Neuron (in vitro differentiated cells): ENCODE results near the gene DYRK1B.

Experiments used
- H2AFZ ChIP-seq: one replicate; pipeline ENCODE4 v1.6.1; 2013; ENCODE audit warnings: low read depth, mild to moderate bottlenecking, inconsistent platforms, low read length, moderate library complexity
- H3K27me3 ChIP-seq: one replicate; pipeline ENCODE4 v1.6.1; 2013; ENCODE audit warnings: low read length; ENCODE audit not compliant: insufficient read depth
- H3K36me3 ChIP-seq: one replicate; pipeline ENCODE4 v1.6.1; 2013; ENCODE audit warnings: low read length; ENCODE audit not compliant: insufficient read depth
- H3K4me1 ChIP-seq: one replicate; pipeline ENCODE4 v1.6.1; 2013; ENCODE audit warnings: low read length; ENCODE audit not compliant: insufficient read depth
- H3K4me3 ChIP-seq: 2 replicates; pipeline ENCODE4 v1.5.1; 2013; ENCODE audit warnings: mild to moderate bottlenecking, low read length, moderate library complexity
- H3K9me3 ChIP-seq: one replicate; pipeline ENCODE4 v1.6.1; 2013; ENCODE audit warnings: low read length

Gene DYRK1B

DNA sequence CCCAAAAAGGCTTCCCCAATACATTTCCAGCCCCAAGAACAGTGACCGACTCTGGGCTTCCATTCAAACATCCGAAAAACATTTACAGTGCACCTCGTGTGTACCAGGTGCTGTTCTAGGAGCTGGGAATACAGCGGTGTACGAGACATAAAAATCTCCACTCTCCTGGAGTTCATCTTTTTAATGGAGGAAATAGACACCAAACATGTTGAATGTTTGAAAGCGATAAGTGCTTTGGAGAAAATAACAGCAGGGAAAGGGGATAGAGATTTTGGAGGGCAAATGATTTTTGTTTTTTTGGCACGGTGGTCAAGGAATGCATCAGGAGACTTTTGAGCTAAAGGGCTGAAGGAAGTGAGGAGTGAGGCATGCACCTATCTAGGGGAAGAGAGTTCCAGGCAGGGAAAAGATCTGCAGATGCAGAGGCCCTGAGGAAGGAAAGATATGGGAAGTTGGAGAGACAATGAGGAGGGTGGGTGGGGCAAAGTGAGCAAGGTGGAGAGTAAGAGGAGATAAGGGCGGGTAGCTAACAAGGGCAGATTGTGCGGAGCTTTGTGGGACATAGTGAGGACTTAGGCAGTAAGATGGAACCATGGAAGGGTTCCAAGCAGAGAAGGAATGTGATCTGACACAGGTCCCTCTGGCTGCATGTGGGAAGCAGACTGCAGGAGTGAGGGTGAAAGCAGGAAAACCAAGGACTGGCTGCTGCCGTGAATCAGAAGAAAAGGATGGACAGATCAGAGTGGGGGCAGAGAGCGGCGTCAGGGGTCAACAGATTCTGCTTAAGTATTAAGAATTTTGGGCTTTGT is 12.9 kb upstream of the DYRK1B start:
- Histone ChIP-seq H3K4me1 (peaks cover 24% of the 10 kb centered on the region), H3K27me3 (no peaks in the 10 kb centered on the region), H2AFZ (peak overlapping the region; percentile 44), H3K36me3 (no peaks in the 10 kb centered on the region), H3K4me3 (peak overlapping the region; percentile 87), H3K9me3 (no peaks in the 10 kb centered on the region)

- H3K27me3 ChIP-seq, result no peaks in the 10 kb centered on the region
- peak within 1 kb of the TSS; percentile 44 for H2AFZ ChIP-seq
- peaks cover 24% of the 10 kb centered on the region for H3K4me1 ChIP-seq
- peak within 1 kb of the TSS; percentile 87 for H3K4me3 ChIP-seq
- H3K9me3 ChIP-seq, result no peaks in the 10 kb centered on the region
- H3K36me3 ChIP-seq, result no peaks in the 10 kb centered on the region
Measured at GRCh38 chr19:39845933-39846677, 12.1 kb upstream of the DYRK1B start, which contains the start of gene FBL. FBL (minus strand) TSS chr19:39846379; CDS start chr19:39846300, 79 bp downstream.

DNA sequence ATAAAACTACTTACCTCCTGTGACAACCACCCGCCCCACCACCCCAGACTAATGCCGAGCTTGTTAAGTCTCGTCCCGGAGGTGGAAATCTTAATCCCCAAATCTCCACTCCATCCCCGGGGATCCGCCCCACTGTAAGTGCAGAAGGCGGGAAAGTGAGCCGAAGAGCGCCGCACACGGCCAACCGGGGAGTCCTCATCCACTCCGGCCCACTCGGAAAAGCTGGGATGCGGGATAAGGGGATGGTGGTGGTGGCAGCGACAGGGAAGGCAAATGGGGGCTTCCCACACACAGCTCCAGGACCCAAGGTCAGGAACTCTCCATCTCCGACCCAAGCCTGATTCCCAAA is 11.6 kb upstream of the DYRK1B start:
- no peaks in the 10 kb centered on the region for H3K36me3 ChIP-seq
- H3K27me3 ChIP-seq, result no peaks in the 10 kb centered on the region
- peaks cover 24% of the 10 kb centered on the region for H3K4me1 ChIP-seq
- peak overlapping the region; percentile 29 for H2AFZ ChIP-seq
- H3K9me3 ChIP-seq, result no peaks in the 10 kb centered on the region
- peak overlapping the region; percentile 87 for H3K4me3 ChIP-seq

DNA sequence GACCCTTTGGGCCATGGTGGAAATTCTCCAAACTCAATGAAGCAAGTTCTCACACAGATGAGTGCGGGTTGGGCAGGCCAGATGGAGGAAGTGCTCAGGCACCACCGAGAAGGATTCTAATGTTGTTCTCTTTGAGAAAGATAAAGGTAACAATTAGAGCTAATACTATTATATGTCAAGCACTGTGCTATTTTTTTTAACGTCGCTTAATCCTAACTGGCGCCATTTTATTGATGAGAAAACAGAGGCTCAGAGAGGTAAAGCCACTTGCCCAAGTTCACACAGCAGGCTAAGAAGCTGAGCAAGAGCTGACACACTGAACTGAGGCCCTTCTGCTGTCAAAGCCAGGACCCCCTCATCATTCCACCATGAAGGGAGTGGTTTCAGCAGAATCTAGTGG is 11.2 kb upstream of the DYRK1B start:
- H3K27me3 ChIP-seq, result no peaks in the 10 kb centered on the region
- no peaks in the 10 kb centered on the region for H3K9me3 ChIP-seq
- H3K4me3 ChIP-seq, result peak overlapping the region; percentile 87
- peaks cover 24% of the 10 kb centered on the region for H3K4me1 ChIP-seq
- H3K36me3 ChIP-seq, result peaks cover 2% of the 10 kb centered on the region
- no peak overlapping the region for H2AFZ ChIP-seq

DNA sequence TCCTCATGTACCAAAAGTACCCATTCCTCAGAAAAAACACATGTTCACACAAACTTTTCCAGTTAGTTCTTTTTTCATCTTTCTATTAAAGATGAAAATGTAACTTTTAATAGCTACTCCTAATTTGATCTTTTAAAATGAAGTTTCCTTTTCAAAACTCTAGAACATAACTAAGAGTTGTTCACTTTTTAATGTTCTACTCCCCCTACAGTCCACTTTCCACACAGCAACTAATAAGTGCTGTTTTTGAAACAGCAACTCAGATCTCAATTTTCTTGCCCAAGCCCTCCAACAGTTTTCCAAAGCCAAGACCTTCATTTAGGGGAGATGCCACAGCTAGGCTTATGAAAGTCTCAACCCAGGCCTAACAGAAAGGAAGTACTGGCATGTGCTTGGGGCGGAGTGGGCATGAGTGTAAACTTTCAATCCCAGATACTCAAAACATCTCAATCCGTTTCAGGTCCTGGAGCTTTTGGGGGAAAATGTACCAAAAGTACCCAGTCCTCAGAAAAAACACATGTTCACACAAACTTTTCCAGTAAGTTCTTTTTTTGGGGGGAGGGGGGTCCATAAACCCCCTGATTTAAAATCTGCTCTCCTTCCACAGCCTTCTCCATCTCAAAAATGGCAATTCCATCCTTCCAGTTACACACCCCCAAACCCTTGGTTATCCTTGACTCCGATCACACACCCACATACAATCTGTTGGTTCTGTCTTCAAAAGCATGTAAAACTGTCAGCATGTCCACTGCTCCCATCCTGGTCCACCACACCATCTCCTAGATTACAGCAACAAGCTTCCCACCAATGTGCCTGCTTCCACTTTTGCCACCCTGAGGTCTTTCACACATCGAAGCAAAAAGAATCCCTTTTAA is 10.2 kb upstream of the DYRK1B start:
- H3K36me3 ChIP-seq, result peaks cover 12% of the 10 kb centered on the region
- H3K4me3 ChIP-seq, result peak overlapping the region; percentile 87
- H3K4me1 ChIP-seq, result peaks cover 24% of the 10 kb centered on the region
- H3K9me3 ChIP-seq, result no peaks in the 10 kb centered on the region
- H2AFZ ChIP-seq, result no peak overlapping the region
- no peaks in the 10 kb centered on the region for H3K27me3 ChIP-seq

- H3K9me3 ChIP-seq, result no peaks in the 10 kb centered on the region
- H2AFZ ChIP-seq, result no peak overlapping the region
- peaks cover 24% of the 10 kb centered on the region for H3K4me1 ChIP-seq
- no peaks in the 10 kb centered on the region for H3K27me3 ChIP-seq
- H3K4me3 ChIP-seq, result no peak overlapping the region
- H3K36me3 ChIP-seq, result peaks cover 21% of the 10 kb centered on the region
Measured at GRCh38 chr19:39842693-39843435, 8.9 kb upstream of the DYRK1B start.

- Histone ChIP-seq H3K36me3 (peaks cover 39% of the 10 kb centered on the region), H3K4me3 (no peak overlapping the region), H3K9me3 (no peaks in the 10 kb centered on the region), H3K4me1 (peaks cover 16% of the 10 kb centered on the region), H3K27me3 (no peaks in the 10 kb centered on the region), H2AFZ (no peak overlapping the region)
Measured at GRCh38 chr19:39841041-39841440, 7.1 kb upstream of the DYRK1B start.

DNA sequence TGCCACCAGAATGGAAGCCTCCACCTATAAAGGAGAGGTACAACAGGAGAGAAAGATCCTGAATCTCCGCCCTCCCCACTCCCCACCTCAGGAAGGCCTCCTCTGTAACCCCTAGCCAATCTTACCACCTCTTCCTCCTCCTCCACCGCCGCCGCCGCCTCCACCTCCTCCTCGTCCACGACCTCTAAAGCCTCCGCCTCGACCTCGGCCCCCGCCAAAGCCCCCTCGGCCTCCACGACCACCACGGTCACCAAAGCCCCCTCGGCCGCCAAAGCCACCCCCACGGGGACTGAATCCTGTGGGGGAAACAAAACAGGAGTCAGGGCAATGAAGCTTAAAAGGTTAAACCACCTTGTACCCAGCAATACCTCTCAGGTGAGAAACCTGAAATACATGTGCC is 6.5 kb upstream of the DYRK1B start:
- Histone ChIP-seq H3K36me3 (peaks cover 44% of the 10 kb centered on the region), H2AFZ (no peak overlapping the region), H3K9me3 (no peaks in the 10 kb centered on the region), H3K27me3 (no peaks in the 10 kb centered on the region), H3K4me1 (peaks cover 15% of the 10 kb centered on the region), H3K4me3 (no peak overlapping the region)

GRCh38 chr19:39839678-39840327 is 5.8 kb upstream of the DYRK1B start:
- H3K36me3 ChIP-seq, result peaks cover 50% of the 10 kb centered on the region
- no peak overlapping the region for H3K4me3 ChIP-seq
- peaks cover 10% of the 10 kb centered on the region for H3K4me1 ChIP-seq
- H3K27me3 ChIP-seq, result no peaks in the 10 kb centered on the region
- no peak overlapping the region for H2AFZ ChIP-seq
- H3K9me3 ChIP-seq, result no peaks in the 10 kb centered on the region

- Histone ChIP-seq H3K27me3 (no peaks in the 10 kb centered on the region), H3K9me3 (no peaks in the 10 kb centered on the region), H3K36me3 (peaks cover 56% of the 10 kb centered on the region), H3K4me3 (no peak overlapping the region), H3K4me1 (peaks cover 9% of the 10 kb centered on the region), H2AFZ (no peak overlapping the region)
Measured at GRCh38 chr19:39838569-39838968, 4.6 kb upstream of the DYRK1B start.

DNA sequence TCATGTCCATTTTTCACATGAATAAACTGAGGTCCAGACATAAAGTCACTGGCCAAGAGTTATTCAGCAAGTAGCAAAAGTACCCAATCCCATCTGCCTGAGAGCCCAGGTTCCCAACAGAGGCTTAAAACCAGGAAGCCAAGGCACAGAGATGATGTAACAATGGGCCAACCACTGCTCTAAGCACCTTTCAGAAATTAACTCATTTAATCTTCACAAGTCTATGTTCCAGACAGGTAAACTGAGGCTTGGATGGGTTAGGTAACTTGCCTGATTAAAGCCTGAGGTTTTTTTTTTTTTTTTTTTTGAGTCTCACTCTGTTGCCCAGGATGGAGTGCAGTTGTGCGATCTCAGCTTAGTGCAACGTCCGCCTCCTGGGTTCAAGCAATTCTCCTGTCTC is 4.0 kb upstream of the DYRK1B start:
- no peaks in the 10 kb centered on the region for H3K9me3 ChIP-seq
- no peak overlapping the region for H3K4me3 ChIP-seq
- H3K36me3 ChIP-seq, result peaks cover 56% of the 10 kb centered on the region
- H3K4me1 ChIP-seq, result peaks cover 9% of the 10 kb centered on the region
- H2AFZ ChIP-seq, result no peak overlapping the region
- no peaks in the 10 kb centered on the region for H3K27me3 ChIP-seq

- Histone ChIP-seq H3K9me3 (no peaks in the 10 kb centered on the region), H3K27me3 (no peaks in the 10 kb centered on the region), H3K36me3 (peaks cover 71% of the 10 kb centered on the region), H3K4me3 (peak overlapping the region; percentile 66), H2AFZ (no peak overlapping the region), H3K4me1 (peaks cover 25% of the 10 kb centered on the region)
Measured at GRCh38 chr19:39834287-39834841, 402 bp upstream of the DYRK1B start.
